PC-9 (cell line): ENCODE measurements around the gene DIP2C. TPM values are rescaled to one million over a fixed set of nuclear protein-coding genes. Genes with fewer than 3 reads are reported as not detected.

Source experiments
- BruUV-seq: library from RNA; stranded (reverse); fragments of 400-500 nt; replicated peaks from 2 replicates; lab custom pipeline; 2021; lab: Mats Ljungman, UMichigan
- CTCF ChIA-PET: fragments of 300-600 bp; sonication (Branson Sonifier 250); formaldehyde crosslinking; loops from one replicate; lab custom pipeline; 2022; ENCODE audit warnings: antibody characterized with exemption; lab: Charles Lee
- POLR2A ChIA-PET: fragments of 300-600 bp; sonication (Branson Sonifier 250); formaldehyde crosslinking; loops from one replicate; lab custom pipeline; 2022; ENCODE audit warnings: antibody characterized with exemption; ENCODE audit not compliant: unreplicated experiment; lab: Charles Lee
- DNase-seq, 2 experiments: peaks; one replicate each; pipeline versions ENCODE4 v3.0.0 to v3.0.0-alpha.2; 2015 to 2022; ENCODE audit warnings: mixed read lengths in 1 of 2
- H2AFZ ChIP-seq: fragments of 200-600 bp; sonication (generic); 2 replicates; pipeline ENCODE4 v1.8.1; 2017; ENCODE audit warnings: antibody characterized with exemption
- H3F3A ChIP-seq: fragments of 200-600 bp; sonication (generic); 2 replicates; pipeline ENCODE4 v1.8.1; 2017; ENCODE audit warnings: antibody characterized with exemption, mild to moderate bottlenecking, low read depth; ENCODE audit not compliant: insufficient read depth
- H3K27ac ChIP-seq: fragments of 200-600 bp; sonication (generic); 2 replicates; pipeline ENCODE4 v1.6.1; 2016; ENCODE audit warnings: mixed run types
- H3K27me3 ChIP-seq: fragments of 200-600 bp; sonication (generic); 2 replicates; pipeline ENCODE4 v1.6.1; 2016; ENCODE audit warnings: low read depth, mixed run types; ENCODE audit not compliant: insufficient read depth
- H3K36me3 ChIP-seq: fragments of 200-600 bp; sonication (generic); 2 replicates; pipeline ENCODE4 v1.6.1; 2016; ENCODE audit warnings: low read depth, mixed run types
- H3K4me1 ChIP-seq: fragments of 200-600 bp; sonication (generic); replicated peaks from 2 replicates; pipeline ENCODE4 v1.6.1; 2016; ENCODE audit warnings: mixed run types; ENCODE audit not compliant: insufficient read depth
- H3K4me2 ChIP-seq: fragments of 200-600 bp; sonication (generic); 2 replicates; pipeline ENCODE4 v1.6.1; 2017; ENCODE audit warnings: mixed run types
- H3K4me3 ChIP-seq: fragments of 200-600 bp; sonication (generic); 2 replicates; pipeline ENCODE4 v1.6.1; 2016; ENCODE audit warnings: mixed run types
- H3K79me2 ChIP-seq: fragments of 200-600 bp; sonication (generic); 2 replicates; pipeline ENCODE4 v1.6.1; 2017; ENCODE audit warnings: low read depth, mixed run types
- H3K9me2 ChIP-seq: fragments of 200-600 bp; sonication (generic); 2 replicates; pipeline ENCODE4 v1.8.1; 2017; ENCODE audit warnings: mild to moderate bottlenecking; ENCODE audit not compliant: insufficient read depth
- H3K9me3 ChIP-seq: fragments of 200-600 bp; sonication (generic); 2 replicates; pipeline ENCODE4 v1.8.1; 2016; ENCODE audit warnings: low read depth; ENCODE audit not compliant: insufficient read depth
- H4K20me1 ChIP-seq: fragments of 200-600 bp; sonication (generic); 2 replicates; pipeline ENCODE4 v1.8.1; 2017; ENCODE audit not compliant: insufficient read depth
- EZH2 ChIP-seq: fragments of 200-600 bp; sonication (generic); IDR thresholded peaks from 2 replicates; pipeline ENCODE4 v1.8.0; 2017; ENCODE audit warnings: antibody characterized with exemption, low read depth
- intact Hi-C: fragments of 100-400 bp; cut with micrococcal nuclease; formaldehyde crosslinking; loops from one replicate; pipeline ENCODE4 v1.10.0; 2022; ENCODE audit not compliant: unreplicated experiment
- total RNA-seq: library from RNA; stranded (reverse); gene quantifications from 2 replicates; pipeline ENCODE4 v1.2.3, GENCODE V29; 2021
- TF ChIP-seq, protein P1 (sequence below): fragments of 200-600 bp; sonication (generic); conservative IDR thresholded peaks from 2 replicates; pipeline ENCODE4 v1.6.1; 2017; ENCODE audit warnings: mixed run types, antibody characterized with exemption, mild to moderate bottlenecking, moderate library complexity

The DIP2C gene
- total RNA-seq, 1 experiment from 2014 or later = 0.83 TPM

DNA sequence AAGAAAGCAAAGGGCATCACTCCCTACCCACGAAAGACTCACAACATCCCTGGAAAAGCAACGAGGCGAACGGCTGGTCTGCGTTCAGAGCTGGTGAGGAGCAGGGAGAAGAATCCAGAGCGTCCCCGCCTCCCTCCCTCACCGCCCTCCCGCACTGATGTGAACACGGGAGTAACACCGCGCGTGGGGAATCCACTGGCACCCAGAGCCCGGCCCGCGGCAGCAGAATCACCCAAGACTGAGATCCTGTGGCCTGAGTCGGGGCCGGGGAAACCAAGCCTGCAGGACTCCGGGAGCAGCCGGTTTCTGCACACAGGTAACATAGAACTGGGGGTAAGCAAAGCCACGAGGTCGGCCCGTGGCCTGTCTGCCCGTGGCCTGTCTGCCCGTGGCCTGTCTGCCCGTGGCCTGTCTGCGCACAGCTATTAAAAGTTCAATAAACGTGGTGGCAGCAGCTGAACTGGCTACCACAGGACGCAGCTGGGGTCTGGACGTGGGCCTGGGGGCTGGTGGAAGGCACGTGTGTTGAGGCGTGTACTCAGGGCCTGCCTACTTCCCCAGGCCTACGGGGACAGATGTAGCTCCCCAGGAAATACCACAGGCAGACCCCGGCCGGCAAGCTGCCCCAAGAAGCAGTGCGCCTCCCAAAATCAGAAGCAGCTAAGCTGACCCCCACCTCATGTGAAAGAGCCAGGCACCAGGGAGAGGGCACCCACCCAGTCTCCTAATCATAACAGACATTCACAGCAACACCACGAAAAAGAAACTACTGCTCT, 23.0 kb downstream of the DIP2C start:
- Histone ChIP-seq H3K9me3 (no peaks in the 10 kb centered on the region; the same call in 1 of the 2 replicates), H3K9me2 (no peaks in the 10 kb centered on the region), H3K4me1 (no peaks in the 10 kb centered on the region), H3K27me3 (peaks cover 24% of the 10 kb centered on the region; the same call in 1 of the 2 replicates), H3F3A (peaks cover 11% of the 10 kb centered on the region), H3K27ac (no peak overlapping the region), H2AFZ (no peak overlapping the region), H4K20me1 (no peaks in the 10 kb centered on the region), H3K79me2 (no peaks in the 10 kb centered on the region), H3K36me3 (no peaks in the 10 kb centered on the region), H3K4me3 (no peak overlapping the region), H3K4me2 (no peak overlapping the region)
- TF ChIP-seq, protein P1, sequence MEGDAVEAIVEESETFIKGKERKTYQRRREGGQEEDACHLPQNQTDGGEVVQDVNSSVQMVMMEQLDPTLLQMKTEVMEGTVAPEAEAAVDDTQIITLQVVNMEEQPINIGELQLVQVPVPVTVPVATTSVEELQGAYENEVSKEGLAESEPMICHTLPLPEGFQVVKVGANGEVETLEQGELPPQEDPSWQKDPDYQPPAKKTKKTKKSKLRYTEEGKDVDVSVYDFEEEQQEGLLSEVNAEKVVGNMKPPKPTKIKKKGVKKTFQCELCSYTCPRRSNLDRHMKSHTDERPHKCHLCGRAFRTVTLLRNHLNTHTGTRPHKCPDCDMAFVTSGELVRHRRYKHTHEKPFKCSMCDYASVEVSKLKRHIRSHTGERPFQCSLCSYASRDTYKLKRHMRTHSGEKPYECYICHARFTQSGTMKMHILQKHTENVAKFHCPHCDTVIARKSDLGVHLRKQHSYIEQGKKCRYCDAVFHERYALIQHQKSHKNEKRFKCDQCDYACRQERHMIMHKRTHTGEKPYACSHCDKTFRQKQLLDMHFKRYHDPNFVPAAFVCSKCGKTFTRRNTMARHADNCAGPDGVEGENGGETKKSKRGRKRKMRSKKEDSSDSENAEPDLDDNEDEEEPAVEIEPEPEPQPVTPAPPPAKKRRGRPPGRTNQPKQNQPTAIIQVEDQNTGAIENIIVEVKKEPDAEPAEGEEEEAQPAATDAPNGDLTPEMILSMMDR = no peak
- no peak for TF ChIP-seq EZH2
- no TSS peak for BruUV-seq
- ChIA-PET POLR2A (no interaction called here), CTCF (no interaction called here)
- DNase-seq = no peak
- intact Hi-C loops = no loop called here

DNA sequence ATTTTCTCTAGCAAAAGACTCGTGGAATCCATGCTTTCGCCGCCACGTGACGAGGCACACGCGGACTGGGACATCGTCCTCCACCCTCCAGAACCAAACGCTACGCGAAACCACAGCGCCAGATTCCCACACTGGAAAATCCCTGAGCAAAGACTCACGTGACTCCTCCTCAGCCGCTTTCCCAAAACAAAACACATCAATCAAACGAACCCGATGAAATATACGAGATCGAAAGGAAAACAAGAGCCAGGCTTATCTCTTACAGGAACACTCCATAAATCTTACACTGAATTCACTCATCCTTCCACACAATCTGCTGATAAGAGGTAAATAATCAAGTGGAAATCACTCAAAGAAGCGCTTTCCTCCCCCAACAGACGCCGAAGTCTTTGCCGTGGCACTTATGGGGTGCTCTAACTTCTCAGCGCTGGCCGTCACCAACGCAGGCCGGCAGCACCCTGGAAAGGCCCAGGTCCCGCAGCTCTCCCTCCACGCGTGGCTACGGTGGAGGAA, 23.8 kb downstream of the DIP2C start:
- H3K9me3 ChIP-seq = no peaks in the 10 kb centered on the region; the same call in 1 of the 2 replicates
- no peak overlapping the region for H2AFZ ChIP-seq
- intact Hi-C loops = no loop called here
- H3K79me2 ChIP-seq = no peaks in the 10 kb centered on the region
- ChIA-PET CTCF (no interaction called here), POLR2A (no interaction called here)
- no peaks in the 10 kb centered on the region for H3K36me3 ChIP-seq
- no peak overlapping the region for H3K27ac ChIP-seq
- BruUV-seq = no TSS peak
- no peaks in the 10 kb centered on the region for H3K9me2 ChIP-seq
- H4K20me1 ChIP-seq = no peaks in the 10 kb centered on the region
- H3K4me3 ChIP-seq = no peak overlapping the region
- TF ChIP-seq, protein P1 = no peak
- TF ChIP-seq EZH2 = no peak
- H3K27me3 ChIP-seq = peaks cover 32% of the 10 kb centered on the region; the same call in 1 of the 2 replicates
- peaks cover 11% of the 10 kb centered on the region for H3F3A ChIP-seq
- DNase-seq = no peak
- no peak overlapping the region for H3K4me2 ChIP-seq
- H3K4me1 ChIP-seq = no peaks in the 10 kb centered on the region

DNA sequence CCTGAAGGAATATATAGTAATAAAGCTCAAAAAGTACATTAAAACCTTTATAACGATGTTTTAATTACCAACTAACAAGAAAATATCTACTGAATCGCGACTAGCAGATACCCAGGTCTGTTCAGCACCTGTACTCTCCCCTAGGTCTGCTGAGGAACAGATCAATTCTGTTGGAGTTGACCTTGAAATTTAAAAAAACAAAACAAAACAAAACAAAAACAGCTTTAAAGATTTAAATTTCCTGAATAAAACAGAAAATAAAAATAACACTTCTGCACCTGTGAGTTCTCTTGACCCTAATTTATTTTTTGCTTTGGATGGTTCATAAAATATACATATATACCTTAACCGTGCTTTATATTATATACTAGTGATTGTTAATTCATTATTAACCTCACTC, 24.6 kb downstream of the DIP2C start:
- Histone ChIP-seq H2AFZ (no peak overlapping the region), H3K27me3 (peaks cover 35% of the 10 kb centered on the region), H3K9me3 (no peaks in the 10 kb centered on the region; the same call in 1 of the 2 replicates), H3K4me2 (no peak overlapping the region), H4K20me1 (no peaks in the 10 kb centered on the region), H3K4me3 (no peak overlapping the region), H3K9me2 (no peaks in the 10 kb centered on the region), H3F3A (peaks cover 11% of the 10 kb centered on the region), H3K79me2 (no peaks in the 10 kb centered on the region), H3K27ac (no peak overlapping the region), H3K4me1 (no peaks in the 10 kb centered on the region), H3K36me3 (no peaks in the 10 kb centered on the region)
- no TSS peak for BruUV-seq
- no peak for DNase-seq
- ChIA-PET POLR2A (no interaction called here), CTCF (no interaction called here)
- no peak for TF ChIP-seq EZH2
- TF ChIP-seq, protein P1 = no peak
- intact Hi-C loops = no loop called here
